ENCODE results near the gene PLCH1. TPM values are rescaled to one million over a fixed set of nuclear protein-coding genes. Genes with fewer than 3 reads are reported as not detected.

PLCH1 gene
- total RNA-seq, 2 donors from 2014 or later, result 12.0 to 12.4 TPM

GRCh38 chr3:155790272-155790925 lies 45.5 kb upstream of the PLCH1 start:
- H3K4me1 Mint-ChIP-seq, result peaks cover 8% of the 10 kb centered on the region
- H3K9ac ChIP-seq (ENCODE audit: extremely low read depth, low read length, poor library complexity, severe bottlenecking), result no peak overlapping the region
- H3K9me3 Mint-ChIP-seq, result peaks cover 5% of the 10 kb centered on the region
- H3K4me3 ChIP-seq (ENCODE audit: low read length), result no peak overlapping the region
- H3K27ac ChIP-seq (ENCODE audit: low read depth, low read length), result no peak overlapping the region
- peaks cover 14% of the 10 kb centered on the region for H3K36me3 Mint-ChIP-seq (ENCODE audit: low read depth)
- H3K27me3 ChIP-seq (ENCODE audit: control insufficient read depth, insufficient read depth, low read length, poor library complexity, severe bottlenecking), result no peaks in the 10 kb centered on the region
- no peaks in the 10 kb centered on the region for H3K27me3 Mint-ChIP-seq (ENCODE audit: insufficient read depth)
- peaks cover 10% of the 10 kb centered on the region for H3K9me3 ChIP-seq (ENCODE audit: control insufficient read depth, low read length)
- no peak overlapping the region for H3K4me3 Mint-ChIP-seq
- no peaks in the 10 kb centered on the region for H3K4me1 ChIP-seq (ENCODE audit: control insufficient read depth, insufficient read depth, low read length)
- 76 to 84% methylated on average over 3 to 4 of the region's 4 CpGs for WGBS, 2 experiments (ENCODE audit: insufficient coverage in 1 of 2, insufficient read length in 1 of 2)
- H3K36me3 ChIP-seq (ENCODE audit: control insufficient read depth, insufficient read depth, low read length), result no peaks in the 10 kb centered on the region
- no peak for DNase-seq
- TF ChIP-seq, protein P1, sequence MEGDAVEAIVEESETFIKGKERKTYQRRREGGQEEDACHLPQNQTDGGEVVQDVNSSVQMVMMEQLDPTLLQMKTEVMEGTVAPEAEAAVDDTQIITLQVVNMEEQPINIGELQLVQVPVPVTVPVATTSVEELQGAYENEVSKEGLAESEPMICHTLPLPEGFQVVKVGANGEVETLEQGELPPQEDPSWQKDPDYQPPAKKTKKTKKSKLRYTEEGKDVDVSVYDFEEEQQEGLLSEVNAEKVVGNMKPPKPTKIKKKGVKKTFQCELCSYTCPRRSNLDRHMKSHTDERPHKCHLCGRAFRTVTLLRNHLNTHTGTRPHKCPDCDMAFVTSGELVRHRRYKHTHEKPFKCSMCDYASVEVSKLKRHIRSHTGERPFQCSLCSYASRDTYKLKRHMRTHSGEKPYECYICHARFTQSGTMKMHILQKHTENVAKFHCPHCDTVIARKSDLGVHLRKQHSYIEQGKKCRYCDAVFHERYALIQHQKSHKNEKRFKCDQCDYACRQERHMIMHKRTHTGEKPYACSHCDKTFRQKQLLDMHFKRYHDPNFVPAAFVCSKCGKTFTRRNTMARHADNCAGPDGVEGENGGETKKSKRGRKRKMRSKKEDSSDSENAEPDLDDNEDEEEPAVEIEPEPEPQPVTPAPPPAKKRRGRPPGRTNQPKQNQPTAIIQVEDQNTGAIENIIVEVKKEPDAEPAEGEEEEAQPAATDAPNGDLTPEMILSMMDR (conservative IDR thresholded peaks at IDR 0.05), result no peak
- peak overlapping the region; percentile 8 for H3K27ac Mint-ChIP-seq

- peaks cover 10% of the 10 kb centered on the region for H3K9me3 ChIP-seq (ENCODE audit: control insufficient read depth, low read length)
- no peaks in the 10 kb centered on the region for H3K36me3 ChIP-seq (ENCODE audit: control insufficient read depth, insufficient read depth, low read length)
- Mint-ChIP-seq H3K27me3 (ENCODE audit: insufficient read depth) (no peaks in the 10 kb centered on the region), H3K27ac (no peak overlapping the region), H3K4me3 (no peak overlapping the region), H3K36me3 (ENCODE audit: low read depth) (peaks cover 13% of the 10 kb centered on the region), H3K9me3 (peaks cover 12% of the 10 kb centered on the region), H3K4me1 (peaks cover 5% of the 10 kb centered on the region)
- DNase-seq, result no peak
- H3K4me1 ChIP-seq (ENCODE audit: control insufficient read depth, insufficient read depth, low read length), result no peaks in the 10 kb centered on the region
- TF ChIP-seq, protein P1 (conservative IDR thresholded peaks at IDR 0.05), result no peak
- no peak overlapping the region for H3K27ac ChIP-seq (ENCODE audit: low read depth, low read length)
- no peak overlapping the region for H3K9ac ChIP-seq (ENCODE audit: extremely low read depth, low read length, poor library complexity, severe bottlenecking)
- H3K27me3 ChIP-seq (ENCODE audit: control insufficient read depth, insufficient read depth, low read length, poor library complexity, severe bottlenecking), result no peaks in the 10 kb centered on the region
- H3K4me3 ChIP-seq (ENCODE audit: low read length), result no peak overlapping the region
These were observed 40.9 kb upstream of the PLCH1 start for GRCh38 chr3:155785662-155786295.

GRCh38 chr3:155782390-155782953 lies 37.6 kb upstream of the PLCH1 start:
- Histone ChIP-seq H3K9ac (ENCODE audit: extremely low read depth, low read length, poor library complexity, severe bottlenecking) (no peak overlapping the region), H3K36me3 (ENCODE audit: control insufficient read depth, insufficient read depth, low read length) (no peaks in the 10 kb centered on the region), H3K4me1 (ENCODE audit: control insufficient read depth, insufficient read depth, low read length) (no peaks in the 10 kb centered on the region), H3K27ac (ENCODE audit: low read depth, low read length) (no peak overlapping the region), H3K9me3 (ENCODE audit: control insufficient read depth, low read length) (peaks cover 10% of the 10 kb centered on the region), H3K27me3 (ENCODE audit: control insufficient read depth, insufficient read depth, low read length, poor library complexity, severe bottlenecking) (no peaks in the 10 kb centered on the region), H3K4me3 (ENCODE audit: low read length) (no peak overlapping the region)
- H3K4me1 Mint-ChIP-seq, result no peaks in the 10 kb centered on the region
- 100% methylated on average over 1 of the region's 1 CpG for WGBS, 2 experiments (ENCODE audit: insufficient coverage in 1 of 2, insufficient read length in 1 of 2)
- peaks cover 13% of the 10 kb centered on the region for H3K36me3 Mint-ChIP-seq (ENCODE audit: low read depth)
- no peak for DNase-seq
- H3K9me3 Mint-ChIP-seq, result peaks cover 12% of the 10 kb centered on the region
- H3K27me3 Mint-ChIP-seq (ENCODE audit: insufficient read depth), result no peaks in the 10 kb centered on the region
- TF ChIP-seq, protein P1 (conservative IDR thresholded peaks at IDR 0.05), result no peak
- no peak overlapping the region for H3K27ac Mint-ChIP-seq
- H3K4me3 Mint-ChIP-seq, result no peak overlapping the region
